Measurements from ENCODE around the gene TFE3. TPM values are rescaled to one million over a fixed set of nuclear protein-coding genes. Genes with fewer than 3 reads are reported as not detected.

The TFE3 gene
- total and polyA plus RNA-seq, 2 donors: 9.1 to 27.1 TPM

- Histone ChIP-seq H3K36me3 (ENCODE audit: control insufficient read depth in 2 of 2, insufficient read depth in 2 of 2, low read length in 1 of 2) (peaks cover 2 to 4% of the 10 kb centered on the region in 2 donors), H3K9me3 (ENCODE audit: control insufficient read depth in 2 of 2, insufficient read depth in 1 of 2, low read length in 1 of 2) (peaks cover 0 to 13% of the 10 kb centered on the region in 2 donors), H3K4me1 (ENCODE audit: control insufficient read depth in 2 of 2, insufficient read depth in 2 of 2, low read length in 2 of 2) (peaks cover 0 to 26% of the 10 kb centered on the region in 2 donors), H3K27me3 (ENCODE audit: control insufficient read depth in 2 of 2, insufficient read depth in 1 of 2, low read length in 1 of 2) (no peaks in the 10 kb centered on the region), H3K4me3 (ENCODE audit: low read length in 2 of 2) (peak overlapping the region; percentile 53 to 68), H3K27ac (ENCODE audit: low read depth in 1 of 2, low read length in 1 of 2) (peak overlapping the region; percentile 3 to 65)
- whole genome bisulfite sequencing: 21% methylated on average over 13 of the region's 13 CpGs
- no peak for DNase-seq (ENCODE audit: low read depth in 6 of 9, low spot score in 9 of 9)
Measured at GRCh38 chrX:49043987-49044281, 777 bp upstream of the TFE3 start.

GRCh38 chrX:49042581-49043219 lies 457 bp downstream of the TFE3 start:
- Histone ChIP-seq H3K4me1 (ENCODE audit: control insufficient read depth in 2 of 2, insufficient read depth in 2 of 2, low read length in 2 of 2) (peaks cover 0 to 26% of the 10 kb centered on the region in 2 donors), H3K9me3 (ENCODE audit: control insufficient read depth in 2 of 2, insufficient read depth in 1 of 2, low read length in 1 of 2) (peaks cover 0 to 13% of the 10 kb centered on the region in 2 donors), H3K4me3 (ENCODE audit: low read length in 2 of 2) (peak overlapping the region; percentile 53 to 68), H3K27ac (ENCODE audit: low read depth in 1 of 2, low read length in 1 of 2) (peak overlapping the region; percentile 74 to 87), H3K27me3 (ENCODE audit: control insufficient read depth in 2 of 2, insufficient read depth in 1 of 2, low read length in 1 of 2) (no peaks in the 10 kb centered on the region), H3K36me3 (ENCODE audit: control insufficient read depth in 2 of 2, insufficient read depth in 2 of 2, low read length in 1 of 2) (peaks cover 10 to 12% of the 10 kb centered on the region in 2 donors)
- WGBS: 2% methylated on average over 29 of the region's 29 CpGs
- DNase-seq (ENCODE audit: low read depth in 6 of 9, low spot score in 9 of 9): no peak

- H3K27ac ChIP-seq (ENCODE audit: low read depth in 1 of 2, low read length in 1 of 2): peak overlapping the region; percentile 18 to 74
- H3K9me3 ChIP-seq (ENCODE audit: control insufficient read depth in 2 of 2, insufficient read depth in 1 of 2, low read length in 1 of 2): peaks cover 0 to 13% of the 10 kb centered on the region in 2 donors
- peak overlapping the region; percentile 30 to 53 for H3K4me3 ChIP-seq (ENCODE audit: low read length in 2 of 2)
- no peak for DNase-seq (ENCODE audit: low read depth in 6 of 9, low spot score in 9 of 9)
- WGBS: 45% methylated on average over 10 of the region's 10 CpGs
- H3K36me3 ChIP-seq (ENCODE audit: control insufficient read depth in 2 of 2, insufficient read depth in 2 of 2, low read length in 1 of 2): peaks cover 10 to 14% of the 10 kb centered on the region in 2 donors
- H3K4me1 ChIP-seq (ENCODE audit: control insufficient read depth in 2 of 2, insufficient read depth in 2 of 2, low read length in 2 of 2): peaks cover 0 to 26% of the 10 kb centered on the region in 2 donors
- no peaks in the 10 kb centered on the region for H3K27me3 ChIP-seq (ENCODE audit: control insufficient read depth in 2 of 2, insufficient read depth in 1 of 2, low read length in 1 of 2)
Measured at GRCh38 chrX:49041744-49042580, 1.2 kb downstream of the TFE3 start.

GRCh38 chrX:49040376-49040955 lies 2.7 kb downstream of the TFE3 start:
- Histone ChIP-seq H3K4me3 (ENCODE audit: low read length in 2 of 2) (no peak overlapping the region), H3K9me3 (ENCODE audit: control insufficient read depth in 2 of 2, insufficient read depth in 1 of 2, low read length in 1 of 2) (peaks cover 0 to 13% of the 10 kb centered on the region in 2 donors), H3K36me3 (ENCODE audit: control insufficient read depth in 2 of 2, insufficient read depth in 2 of 2, low read length in 1 of 2) (peaks cover 10 to 14% of the 10 kb centered on the region in 2 donors), H3K27me3 (ENCODE audit: control insufficient read depth in 2 of 2, insufficient read depth in 1 of 2, low read length in 1 of 2) (no peaks in the 10 kb centered on the region), H3K4me1 (ENCODE audit: control insufficient read depth in 2 of 2, insufficient read depth in 2 of 2, low read length in 2 of 2) (peaks cover 0 to 26% of the 10 kb centered on the region in 2 donors), H3K27ac (ENCODE audit: low read depth in 1 of 2, low read length in 1 of 2) (peak overlapping the region; percentile 18 to 37)
- DNase-seq (ENCODE audit: low read depth in 6 of 9, low spot score in 9 of 9): no peak
- WGBS: 84% methylated on average over 7 of the region's 7 CpGs

- Histone ChIP-seq H3K4me3 (ENCODE audit: low read length in 2 of 2) (no peak overlapping the region), H3K27me3 (ENCODE audit: control insufficient read depth in 2 of 2, insufficient read depth in 1 of 2, low read length in 1 of 2) (no peaks in the 10 kb centered on the region), H3K9me3 (ENCODE audit: control insufficient read depth in 2 of 2, insufficient read depth in 1 of 2, low read length in 1 of 2) (peaks cover 0 to 13% of the 10 kb centered on the region in 2 donors), H3K36me3 (ENCODE audit: control insufficient read depth in 2 of 2, insufficient read depth in 2 of 2, low read length in 1 of 2) (peaks cover 10 to 14% of the 10 kb centered on the region in 2 donors), H3K27ac (ENCODE audit: low read depth in 1 of 2, low read length in 1 of 2) (peak overlapping the region; percentile 31 to 47), H3K4me1 (ENCODE audit: control insufficient read depth in 2 of 2, insufficient read depth in 2 of 2, low read length in 2 of 2) (peaks cover 0 to 26% of the 10 kb centered on the region in 2 donors)
- DNase-seq (ENCODE audit: low read depth in 6 of 9, low spot score in 9 of 9): peak in 4 of 9 donors; percentile 32 to 59 (median 34)
- WGBS: 10% methylated on average over 9 of the region's 9 CpGs
Measured at GRCh38 chrX:49039598-49040375, 3.4 kb downstream of the TFE3 start.

- Histone ChIP-seq H3K27me3 (ENCODE audit: control insufficient read depth in 2 of 2, insufficient read depth in 1 of 2, low read length in 1 of 2) (no peaks in the 10 kb centered on the region), H3K4me1 (ENCODE audit: control insufficient read depth in 2 of 2, insufficient read depth in 2 of 2, low read length in 2 of 2) (peaks cover 0 to 20% of the 10 kb centered on the region in 2 donors), H3K27ac (ENCODE audit: low read depth in 1 of 2, low read length in 1 of 2) (no peak overlapping the region), H3K36me3 (ENCODE audit: control insufficient read depth in 2 of 2, insufficient read depth in 2 of 2, low read length in 1 of 2) (peaks cover 10 to 28% of the 10 kb centered on the region in 2 donors), H3K9me3 (ENCODE audit: control insufficient read depth in 2 of 2, insufficient read depth in 1 of 2, low read length in 1 of 2) (peaks cover 0 to 4% of the 10 kb centered on the region in 2 donors), H3K4me3 (ENCODE audit: low read length in 2 of 2) (no peak overlapping the region)
- DNase-seq (ENCODE audit: low read depth in 6 of 9, low spot score in 9 of 9): no peak
- 99% methylated on average over 15 of the region's 15 CpGs for WGBS
Measured at GRCh38 chrX:49037883-49038475, 5.2 kb downstream of the TFE3 start.

GRCh38 chrX:49030283-49030682 lies 12.9 kb downstream of the TFE3 start:
- Histone ChIP-seq H3K4me3 (ENCODE audit: low read length in 2 of 2) (no peak overlapping the region), H3K27ac (ENCODE audit: low read depth in 1 of 2, low read length in 1 of 2) (no peak overlapping the region), H3K27me3 (ENCODE audit: control insufficient read depth in 2 of 2, insufficient read depth in 1 of 2, low read length in 1 of 2) (no peaks in the 10 kb centered on the region), H3K36me3 (ENCODE audit: control insufficient read depth in 2 of 2, insufficient read depth in 2 of 2, low read length in 1 of 2) (peaks cover 0 to 19% of the 10 kb centered on the region in 2 donors), H3K9me3 (ENCODE audit: control insufficient read depth in 2 of 2, insufficient read depth in 1 of 2, low read length in 1 of 2) (no peaks in the 10 kb centered on the region), H3K4me1 (ENCODE audit: control insufficient read depth in 2 of 2, insufficient read depth in 2 of 2, low read length in 2 of 2) (no peaks in the 10 kb centered on the region)
- DNase-seq (ENCODE audit: low read depth in 6 of 9, low spot score in 9 of 9): no peak
- WGBS: 94% methylated on average over 6 of the region's 6 CpGs

- Histone ChIP-seq H3K9me3 (ENCODE audit: control insufficient read depth in 2 of 2, insufficient read depth in 1 of 2, low read length in 1 of 2) (no peaks in the 10 kb centered on the region), H3K4me1 (ENCODE audit: control insufficient read depth in 2 of 2, insufficient read depth in 2 of 2, low read length in 2 of 2) (no peaks in the 10 kb centered on the region), H3K27me3 (ENCODE audit: control insufficient read depth in 2 of 2, insufficient read depth in 1 of 2, low read length in 1 of 2) (no peaks in the 10 kb centered on the region), H3K27ac (ENCODE audit: low read depth in 1 of 2, low read length in 1 of 2) (no peak overlapping the region), H3K36me3 (ENCODE audit: control insufficient read depth in 2 of 2, insufficient read depth in 2 of 2, low read length in 1 of 2) (peaks cover 0 to 19% of the 10 kb centered on the region in 2 donors), H3K4me3 (ENCODE audit: low read length in 2 of 2) (no peak overlapping the region)
- no peak for DNase-seq (ENCODE audit: low read depth in 6 of 9, low spot score in 9 of 9)
- WGBS: 100% methylated on average over 6 of the region's 6 CpGs
Measured at GRCh38 chrX:49029876-49030275, 13.3 kb downstream of the TFE3 start.

Measured in thymus (tissue), 11 donors.